Skeletal muscle tissue (tissue), 4 donors: ENCODE data around the gene SLC25A21. TPM values are rescaled to one million over a fixed set of nuclear protein-coding genes. Genes with fewer than 3 reads are reported as not detected.
"Not testable (repeated sequence)": the region's sequence is repeated elsewhere in the genome, so short reads cannot be mapped to it uniquely, and the experiment has no call there.

Experiments used
- H3K27ac ChIP-seq: one replicate; pipeline ENCODE4 v1.7.0; 2013; ENCODE audit warnings: mild to moderate bottlenecking, low read depth, low read length, inconsistent platforms
- H3K27me3 ChIP-seq, 3 donors: one replicate each; pipeline ENCODE4 v1.7.0; 2013; ENCODE audit warnings: low read length in 3 of 3; ENCODE audit not compliant: control insufficient read depth in 3 of 3, insufficient read depth in 3 of 3
- H3K36me3 ChIP-seq, 3 donors: one replicate each; pipeline ENCODE4 v1.7.0; 2013; ENCODE audit warnings: low read length in 3 of 3; ENCODE audit not compliant: control insufficient read depth in 3 of 3, insufficient read depth in 3 of 3
- H3K4me1 ChIP-seq, 3 donors: one replicate each; pipeline ENCODE4 v1.7.0; 2013; ENCODE audit warnings: low read length in 3 of 3, mild to moderate bottlenecking in 3 of 3; ENCODE audit not compliant: control insufficient read depth in 3 of 3, insufficient read depth in 3 of 3
- H3K4me3 ChIP-seq, 3 donors: one replicate each; pipeline ENCODE4 v1.7.0; 2013; ENCODE audit warnings: low read length in 3 of 3
- H3K9ac ChIP-seq, 3 donors: one replicate each; pipeline ENCODE4 v1.7.0; 2013; ENCODE audit warnings: low read length in 3 of 3, mild to moderate bottlenecking in 3 of 3, moderate library complexity in 2 of 3, low read depth in 1 of 3
- H3K9me3 ChIP-seq, 3 donors: one replicate each; pipeline ENCODE4 v1.7.0; 2013; ENCODE audit warnings: low read length in 3 of 3; ENCODE audit not compliant: control insufficient read depth in 3 of 3
- total RNA-seq: library from RNA; depleted of rRNA; stranded (reverse); fragments of >200 nt; gene quantifications from one replicate; pipeline ENCODE4 v1.2.3, GENCODE V29; 2014
- donor health status: Osteomylitis.

The SLC25A21 gene
- total RNA-seq, 1 donor from 2014 or later = 2.1 TPM

GRCh38 chr14:37201724-37202123 is 29.3 kb upstream of the SLC25A21 start:
- Histone ChIP-seq H3K36me3 (no peaks in the 10 kb centered on the region), H3K9ac (no peak overlapping the region), H3K27me3 (no peaks in the 10 kb centered on the region), H3K4me1 (peaks cover 0 to 9% (median 3%) of the 10 kb centered on the region in 3 donors), H3K4me3 (no peak overlapping the region), H3K27ac (no peak overlapping the region), H3K9me3 (no peaks in the 10 kb centered on the region)

- Histone ChIP-seq H3K4me1 (peaks cover 0 to 9% (median 3%) of the 10 kb centered on the region in 3 donors), H3K27me3 (no peaks in the 10 kb centered on the region), H3K36me3 (no peaks in the 10 kb centered on the region), H3K9ac (no peak overlapping the region), H3K4me3 (peak overlapping the region in 1 of 3 donors; percentile 83), H3K27ac (no peak overlapping the region), H3K9me3 (no peaks in the 10 kb centered on the region)
These were observed 26.5 kb upstream of the SLC25A21 start for GRCh38 chr14:37198907-37199306.

- H3K27me3 ChIP-seq = no peaks in the 10 kb centered on the region
- peak overlapping the region; percentile 91 for H3K27ac ChIP-seq
- peak overlapping the region; percentile 85 to 92 (median 92) for H3K9ac ChIP-seq
- H3K4me3 ChIP-seq = peak overlapping the region; percentile 83 to 96 (median 88)
- no peaks in the 10 kb centered on the region for H3K9me3 ChIP-seq
- H3K36me3 ChIP-seq = no peaks in the 10 kb centered on the region
- H3K4me1 ChIP-seq = peaks cover 0 to 9% (median 3%) of the 10 kb centered on the region in 3 donors
These were observed 25.8 kb upstream of the SLC25A21 start for GRCh38 chr14:37198273-37198598.

GRCh38 chr14:37197421-37198272 is 25.2 kb upstream of the SLC25A21 start, which contains the start of gene MIPOL1:
Gene MIPOL1 (plus strand): TSS chr14:37197937. CDS start chr14:37247889, 49,952 bp downstream.
- Histone ChIP-seq H3K9me3 (no peaks in the 10 kb centered on the region), H3K27ac (peak within 1 kb of the TSS; percentile 91), H3K4me1 (peaks cover 0 to 9% (median 3%) of the 10 kb centered on the region in 3 donors), H3K9ac (peak within 1 kb of the TSS; percentile 85 to 92 (median 92)), H3K4me3 (peak within 1 kb of the TSS; percentile 83 to 96 (median 88)), H3K27me3 (no peaks in the 10 kb centered on the region), H3K36me3 (no peaks in the 10 kb centered on the region)

- H3K9ac ChIP-seq = peak overlapping the region; percentile 85 to 92 (median 92)
- H3K4me1 ChIP-seq = peaks cover 0 to 9% (median 3%) of the 10 kb centered on the region in 3 donors
- H3K36me3 ChIP-seq = no peaks in the 10 kb centered on the region
- peak overlapping the region; percentile 91 for H3K27ac ChIP-seq
- no peaks in the 10 kb centered on the region for H3K9me3 ChIP-seq
- H3K4me3 ChIP-seq = peak overlapping the region; percentile 83 to 96 (median 88)
- H3K27me3 ChIP-seq = no peaks in the 10 kb centered on the region
These were observed 24.4 kb upstream of the SLC25A21 start for GRCh38 chr14:37196604-37197420.

- Histone ChIP-seq H3K27ac (no peak overlapping the region), H3K9me3 (no peaks in the 10 kb centered on the region), H3K36me3 (no peaks in the 10 kb centered on the region), H3K27me3 (no peaks in the 10 kb centered on the region), H3K9ac (no peak overlapping the region), H3K4me1 (peaks cover 0 to 9% (median 3%) of the 10 kb centered on the region in 3 donors), H3K4me3 (no peak overlapping the region)
These were observed 22.9 kb upstream of the SLC25A21 start for GRCh38 chr14:37195327-37195726.

- Histone ChIP-seq H3K9ac (no peak overlapping the region), H3K27me3 (no peaks in the 10 kb centered on the region), H3K4me1 (peaks cover 0 to 9% (median 0%) of the 10 kb centered on the region in 3 donors), H3K27ac (no peak overlapping the region), H3K4me3 (no peak overlapping the region), H3K36me3 (no peaks in the 10 kb centered on the region), H3K9me3 (no peaks in the 10 kb centered on the region)
These were observed 22.3 kb upstream of the SLC25A21 start for GRCh38 chr14:37194698-37195097.

GRCh38 chr14:37189733-37190132 is 17.3 kb upstream of the SLC25A21 start:
- not testable (repeated sequence) for H3K4me1 ChIP-seq, H3K36me3 ChIP-seq, H3K27ac ChIP-seq, H3K9me3 ChIP-seq, H3K27me3 ChIP-seq, H3K9ac ChIP-seq, H3K4me3 ChIP-seq

- not testable (repeated sequence) for H3K4me1 ChIP-seq, H3K9me3 ChIP-seq, H3K4me3 ChIP-seq, H3K27ac ChIP-seq, H3K36me3 ChIP-seq, H3K9ac ChIP-seq, H3K27me3 ChIP-seq
These were observed 15.6 kb upstream of the SLC25A21 start for GRCh38 chr14:37187840-37188577.
